HG03139 (cell line): ENCODE data around the gene NSRP1.
"Not testable (repeated sequence)": the region's sequence is repeated elsewhere in the genome, so short reads cannot be mapped to it uniquely, and the experiment has no call there.

Experiments used
- ATAC-seq: cut with Tn5 transposase; IDR thresholded peaks from one replicate; pipeline ENCODE4 v1.9.1; 2021; ENCODE audit not compliant: unreplicated experiment

Gene NSRP1

GRCh38 chr17:30174556-30174955, 57.9 kb downstream of the NSRP1 start:
- ATAC-seq, result no peak

DNA sequence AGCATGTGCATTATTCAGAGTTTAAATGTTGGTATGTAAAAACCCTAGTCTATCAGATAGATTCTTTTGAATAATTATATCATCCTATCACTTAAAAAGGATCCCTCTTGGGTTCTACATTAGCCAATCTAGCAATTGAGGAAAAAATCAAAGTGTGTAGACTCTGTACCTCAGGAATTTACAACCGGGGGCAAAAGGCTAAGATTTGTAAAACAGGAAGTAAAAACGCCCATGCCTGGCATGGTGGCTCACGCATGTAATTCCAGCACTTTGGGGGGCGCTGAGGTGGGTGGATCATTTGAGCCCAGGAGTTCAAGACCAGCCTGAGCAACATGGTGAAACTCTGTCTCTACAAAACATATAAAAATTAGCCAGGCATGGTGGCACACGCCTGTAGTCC, 60.2 kb downstream of the NSRP1 start:
- ATAC-seq, result no peak

DNA sequence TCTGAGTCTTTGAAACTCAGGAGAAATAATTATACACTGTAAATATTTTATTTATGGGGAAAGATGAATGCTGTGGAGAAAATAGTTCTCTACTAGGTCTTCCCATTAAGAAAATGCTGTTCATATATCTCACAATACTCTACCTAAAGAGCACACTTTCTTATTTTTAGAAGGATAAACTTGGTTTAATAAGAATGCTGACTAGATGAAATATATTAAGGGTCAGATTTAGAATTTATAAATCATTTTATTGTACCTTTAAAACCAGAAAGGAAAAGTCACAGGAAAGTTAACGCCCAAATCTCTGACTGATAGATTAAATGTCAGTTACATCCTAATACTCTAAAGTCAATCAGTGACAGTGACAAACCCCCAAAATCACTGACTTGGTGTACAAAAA, 70.1 kb downstream of the NSRP1 start:
- no peak for ATAC-seq

- no peak for ATAC-seq
These were observed 71.0 kb downstream of the NSRP1 start for GRCh38 chr17:30187573-30187972.

- no peak for ATAC-seq
These were observed 71.8 kb downstream of the NSRP1 start for GRCh38 chr17:30188211-30188939.

DNA sequence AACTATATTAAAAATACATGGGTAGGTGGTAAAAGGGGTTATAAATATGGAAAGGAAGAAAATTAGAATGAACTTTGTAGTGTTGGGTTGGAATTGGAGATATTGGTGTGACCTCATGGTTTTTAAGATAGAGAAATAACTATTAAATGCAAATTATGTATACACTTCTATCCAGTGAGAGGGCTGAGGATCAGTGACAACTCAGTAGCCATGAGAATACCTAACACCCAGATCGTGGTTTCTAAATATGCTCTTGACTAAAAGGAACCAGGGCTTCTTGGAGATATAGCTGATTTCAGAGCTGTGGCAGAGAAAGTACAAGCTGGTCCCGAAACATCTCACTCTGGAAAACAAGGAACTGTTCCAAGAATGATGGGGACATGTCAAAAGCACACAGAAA, 74.5 kb downstream of the NSRP1 start:
- ATAC-seq, result no peak

DNA sequence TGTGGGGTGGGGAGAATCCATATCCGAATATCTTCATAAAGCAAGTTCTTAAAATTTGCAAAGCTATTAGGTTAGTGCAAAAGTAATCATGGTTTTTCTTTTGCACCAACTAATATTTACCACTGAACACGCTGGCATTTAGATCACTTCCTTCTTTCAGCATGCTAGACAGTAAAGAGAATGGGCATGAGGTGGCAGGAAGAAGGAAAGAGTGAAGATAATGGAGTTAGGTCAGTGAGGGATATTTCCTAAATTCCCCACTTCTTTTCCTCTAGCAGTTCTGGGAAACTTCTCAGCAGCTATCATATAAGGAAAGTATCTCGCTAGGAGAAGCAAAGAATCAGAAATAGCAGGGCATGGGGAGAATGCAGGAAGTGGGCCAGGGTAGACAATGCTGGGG, 79.9 kb downstream of the NSRP1 start:
- ATAC-seq, result no peak

DNA sequence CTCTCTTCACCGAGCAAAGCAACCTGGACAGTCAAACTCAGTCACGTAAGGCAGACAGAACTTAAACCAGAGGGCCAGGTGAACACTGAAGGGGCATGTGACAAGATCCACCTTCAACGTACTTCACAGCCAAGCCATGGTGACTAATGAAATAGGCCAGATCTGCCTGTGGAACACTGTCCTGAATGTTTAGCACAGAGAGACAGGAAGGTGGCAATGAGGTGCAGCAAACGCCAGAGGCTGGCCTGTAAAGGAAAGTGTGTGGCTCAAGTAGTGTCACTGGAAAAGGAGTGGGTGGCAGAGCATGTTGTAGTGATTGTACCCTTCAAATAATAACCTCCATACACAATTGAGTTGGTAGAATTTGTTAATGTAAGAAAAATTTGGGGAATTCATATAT, 80.8 kb downstream of the NSRP1 start:
- ATAC-seq, result no peak

GRCh38 chr17:30199600-30199999, 83.0 kb downstream of the NSRP1 start:
- no peak for ATAC-seq

DNA sequence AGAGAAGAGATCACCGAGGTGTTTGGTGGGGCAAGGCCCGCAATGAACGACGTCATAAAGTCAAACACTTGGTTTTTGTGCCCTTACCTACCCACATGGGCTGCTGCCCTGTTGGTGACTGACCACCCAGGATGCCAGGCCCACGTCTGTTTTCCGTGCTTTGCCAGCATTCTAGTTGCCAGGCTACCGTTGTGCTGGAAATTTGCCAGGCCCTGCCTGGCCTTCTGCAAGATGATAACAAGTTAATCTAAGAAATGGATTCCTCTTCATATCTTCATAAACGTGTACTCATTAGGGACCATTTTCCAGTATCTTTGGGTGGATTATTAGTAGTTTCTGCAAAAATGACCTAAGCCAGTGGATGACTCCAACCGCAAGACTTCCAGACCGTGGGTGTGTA, 83.5 kb downstream of the NSRP1 start:
- no peak for ATAC-seq

DNA sequence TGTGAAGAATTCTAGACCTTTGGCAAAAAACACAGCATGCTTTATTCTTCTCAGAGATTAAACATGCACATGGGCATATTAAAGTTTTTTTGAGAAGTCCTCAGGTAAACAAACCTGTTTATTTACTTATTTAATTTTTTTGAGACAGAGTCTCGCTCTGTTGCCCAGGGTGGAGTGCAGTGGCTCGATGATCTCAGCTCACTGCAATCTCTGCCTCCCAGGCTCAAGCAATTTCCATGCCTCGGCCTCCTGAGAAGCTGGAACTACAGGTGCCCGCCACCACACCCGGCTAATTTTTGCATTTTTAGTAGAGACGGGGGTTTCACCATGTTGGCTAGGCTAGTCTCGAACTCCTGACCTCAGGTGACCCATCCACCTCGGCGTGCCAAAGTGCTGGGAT, 84.0 kb downstream of the NSRP1 start:
- not testable (repeated sequence) for ATAC-seq

DNA sequence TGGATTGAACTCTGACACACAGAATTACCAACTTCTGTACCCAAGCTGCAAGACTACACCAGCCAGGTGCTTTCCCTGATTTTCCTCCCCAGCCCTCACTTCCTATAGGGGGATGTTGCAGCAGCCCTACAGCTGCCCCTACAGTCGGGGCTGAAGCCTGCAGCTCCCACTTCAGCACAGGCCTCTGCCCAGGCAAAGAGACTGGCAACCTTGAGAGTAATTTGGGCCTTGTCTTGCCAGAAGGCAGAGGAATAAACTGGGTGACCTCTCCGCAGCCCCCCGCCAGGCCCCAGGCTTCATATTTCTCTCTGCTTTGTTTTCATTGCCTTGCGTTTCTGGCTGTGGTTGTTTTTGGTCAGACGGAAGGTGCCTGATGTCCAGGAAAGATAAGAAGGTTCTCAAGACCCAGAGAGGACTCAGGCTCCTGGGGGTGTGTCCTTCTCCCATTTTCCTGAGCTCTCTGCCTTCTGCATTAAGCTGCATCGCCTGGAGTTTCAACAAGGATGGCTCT, 86.9 kb downstream of the NSRP1 start:
- no peak for ATAC-seq

GRCh38 chr17:30207655-30208054, 91.0 kb downstream of the NSRP1 start:
- ATAC-seq, result no peak

- no peak for ATAC-seq
These were observed 91.6 kb downstream of the NSRP1 start for GRCh38 chr17:30208214-30208613.

DNA sequence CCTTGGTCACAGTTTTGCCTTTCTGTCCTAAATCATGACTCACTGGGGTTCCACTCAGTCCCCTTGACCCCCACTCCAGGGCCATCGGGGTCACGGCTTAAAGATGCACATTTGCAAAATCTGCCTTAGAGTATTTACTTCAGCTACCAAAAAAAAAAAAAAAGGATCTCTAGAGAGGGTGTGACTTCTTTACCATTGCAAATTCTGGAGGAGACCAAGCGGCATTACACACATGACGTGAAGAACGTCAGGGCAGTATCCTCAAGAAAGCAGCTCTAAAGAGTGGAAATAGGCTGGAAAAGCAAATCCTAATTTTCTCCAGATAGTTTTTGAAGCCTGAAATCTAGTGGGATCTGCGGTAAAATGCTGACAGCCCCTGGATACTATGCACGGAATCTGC, 93.3 kb downstream of the NSRP1 start:
- no peak for ATAC-seq

DNA sequence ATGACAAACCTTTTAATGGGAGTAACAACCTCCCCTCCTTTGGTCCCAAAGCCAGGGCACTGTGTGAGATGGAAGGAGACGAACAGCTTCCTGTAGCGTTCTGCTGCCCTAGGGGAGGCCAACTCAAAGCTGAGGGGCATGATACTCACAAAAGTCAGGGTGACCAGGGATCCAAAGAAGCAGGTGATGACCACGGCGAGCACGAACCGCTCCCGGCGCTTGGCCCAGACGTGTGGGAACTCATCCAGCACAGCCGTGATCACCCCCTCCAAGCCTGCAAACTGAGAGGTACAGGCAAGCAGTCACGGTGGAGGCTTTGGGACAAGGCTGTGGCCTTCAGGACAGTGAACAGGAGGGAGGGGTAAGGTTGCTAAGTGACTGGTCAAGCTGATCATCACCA, 93.8 kb downstream of the NSRP1 start:
- no peak for ATAC-seq

DNA sequence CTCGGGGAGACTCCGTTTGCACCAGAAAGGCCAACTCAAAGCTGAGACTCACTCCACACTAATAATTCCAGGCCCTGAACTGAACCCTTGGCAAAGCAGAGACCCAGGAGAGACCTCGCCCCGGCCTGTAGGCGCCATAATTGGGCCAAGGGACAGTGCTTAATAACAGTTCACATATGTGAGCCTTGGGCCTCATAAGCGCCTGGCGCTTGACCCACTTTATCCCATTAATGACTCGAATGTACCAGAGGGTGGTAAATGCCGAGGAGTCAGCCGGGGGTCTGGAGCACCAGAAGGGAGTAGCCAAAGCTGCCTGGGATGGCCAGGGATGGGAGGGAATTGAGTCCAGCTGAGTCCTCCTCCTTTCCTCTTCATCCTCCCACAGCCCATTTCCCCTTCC, 94.3 kb downstream of the NSRP1 start:
- no peak for ATAC-seq

- ATAC-seq, result no peak
These were observed 94.8 kb downstream of the NSRP1 start for GRCh38 chr17:30211371-30211770.

DNA sequence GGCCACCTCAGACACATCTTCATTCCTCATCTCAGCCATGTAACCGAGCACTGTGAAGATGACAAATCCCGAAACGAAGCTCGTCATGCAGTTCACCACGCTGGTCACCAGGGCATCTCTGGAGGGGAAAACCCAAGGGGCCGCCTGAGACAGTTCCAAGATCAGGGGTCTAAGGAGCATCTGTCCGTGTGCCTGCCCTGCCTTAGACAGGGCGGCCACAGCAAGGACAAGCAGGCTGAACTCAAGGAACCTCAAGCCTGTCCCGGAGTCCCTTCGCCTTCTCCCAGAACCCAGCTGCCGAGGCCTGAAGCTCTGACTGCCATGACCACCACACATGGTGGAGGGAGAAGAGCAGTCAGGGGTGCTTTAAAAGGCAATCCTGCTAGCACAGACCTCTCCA, 96.1 kb downstream of the NSRP1 start:
- ATAC-seq, result peak; percentile 60

GRCh38 chr17:30217054-30217453, 100.4 kb downstream of the NSRP1 start:
- ATAC-seq, result no peak

DNA sequence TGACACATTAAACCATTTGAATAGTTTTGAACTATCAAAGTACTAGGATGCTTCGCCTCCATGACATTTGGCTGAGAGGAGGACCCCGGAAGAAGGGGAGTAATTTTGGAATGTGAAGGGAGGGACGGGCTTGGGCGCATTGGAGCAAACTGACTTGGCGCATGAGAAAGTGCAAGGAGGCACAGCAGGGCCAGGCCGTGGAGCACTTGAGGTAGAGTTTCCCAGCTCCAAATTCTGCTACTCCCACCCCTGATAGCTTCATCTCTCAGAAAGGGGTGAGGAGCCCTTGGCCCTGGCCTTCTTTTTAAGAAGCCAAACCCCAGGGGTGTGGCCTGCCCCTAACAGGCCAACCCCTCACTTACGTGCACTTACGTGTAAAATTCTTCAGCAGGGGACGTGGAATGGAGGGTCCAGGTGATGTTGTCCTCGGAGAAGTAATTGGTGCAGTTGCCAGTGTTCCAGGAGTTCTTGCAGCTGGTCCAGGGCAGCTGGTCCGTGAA, 101.2 kb downstream of the NSRP1 start:
- no peak for ATAC-seq

- ATAC-seq, result no peak
These were observed 102.2 kb downstream of the NSRP1 start for GRCh38 chr17:30218799-30219198.

DNA sequence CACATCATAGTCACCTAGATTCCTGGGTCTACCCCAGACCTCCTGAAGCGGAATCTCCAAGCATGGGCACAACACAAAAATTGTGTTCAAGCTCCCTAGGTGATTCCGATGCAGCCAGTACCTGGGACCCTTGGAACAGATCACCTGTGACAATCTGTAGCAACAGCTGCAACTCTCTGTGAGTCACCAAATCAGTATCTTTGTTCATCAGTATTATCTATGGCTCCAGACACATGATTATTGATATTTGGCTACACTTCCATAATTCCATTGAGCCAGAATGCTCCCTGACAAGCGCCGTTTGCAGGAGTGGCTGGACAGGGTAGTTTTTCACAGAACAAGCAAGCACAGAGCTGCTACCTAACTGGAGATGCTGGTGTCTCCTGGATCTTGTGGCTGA, 102.7 kb downstream of the NSRP1 start:
- ATAC-seq, result no peak
